GM12864 (cell line): ENCODE results near the gene IFT43.

Experiments
- DNase-seq: peaks from one replicate; pipeline ENCODE4 v3.0.0-alpha.2; 2011; ENCODE audit warnings: low read depth
- H3K4me3 ChIP-seq: 2 replicates; pipeline ENCODE4 v1.5.1; 2011; ENCODE audit warnings: mild to moderate bottlenecking, low read depth, low read length, control low read depth
- CTCF ChIP-seq: IDR thresholded peaks from 2 replicates; pipeline ENCODE4 v1.5.1; 2011; ENCODE audit warnings: low read depth, mild to moderate bottlenecking, moderate library complexity, low read length, control low read depth, inconsistent platforms; ENCODE audit errors: missing control alignments

The IFT43 gene

DNA sequence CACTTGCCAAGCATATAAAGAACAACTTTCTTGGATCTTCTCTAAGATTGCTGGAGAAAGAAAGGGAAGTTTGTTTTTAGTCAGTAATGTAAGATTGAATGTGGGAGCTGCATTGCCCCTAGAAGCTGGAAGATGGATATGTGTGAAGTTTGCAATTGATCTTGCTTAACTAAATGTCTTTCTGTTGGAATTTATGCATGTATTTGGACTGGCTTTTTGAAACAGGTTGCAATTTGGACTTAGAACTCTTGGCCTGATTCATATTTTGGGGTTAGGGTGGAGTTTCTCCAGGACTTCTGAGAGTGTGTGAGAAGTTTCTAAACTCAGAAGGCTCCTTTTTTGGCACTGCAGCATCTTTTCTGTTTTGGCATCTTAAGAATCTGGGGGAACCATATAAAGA lies 26.4 kb downstream of the IFT43 start:
- no peak for TF ChIP-seq CTCF
- no peak overlapping the region for H3K4me3 ChIP-seq
- no peak for DNase-seq

DNA sequence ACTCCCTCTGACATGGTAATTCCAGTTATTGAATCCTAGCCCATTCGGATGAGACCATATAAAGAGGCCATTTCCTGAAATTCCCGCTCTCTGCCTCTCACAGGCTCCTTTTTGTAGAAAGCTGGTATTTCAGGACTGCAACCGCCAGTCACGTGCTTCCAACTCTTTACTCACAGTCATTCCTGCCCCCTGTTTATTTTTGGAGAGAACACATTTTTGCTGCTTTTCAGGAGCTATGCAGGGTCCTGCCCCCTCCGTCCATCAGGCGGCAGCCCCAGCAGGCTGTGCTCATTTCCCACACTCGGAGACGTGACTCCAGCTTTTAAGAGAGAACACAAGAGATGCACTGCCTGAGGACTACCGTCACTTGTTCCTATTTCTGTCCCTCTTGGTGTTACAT lies 26.8 kb downstream of the IFT43 start:
- no peak for TF ChIP-seq CTCF
- no peak overlapping the region for H3K4me3 ChIP-seq
- DNase-seq: no peak

- H3K4me3 ChIP-seq: no peak overlapping the region
- DNase-seq: no peak
- no peak for TF ChIP-seq CTCF
Observed at GRCh38 chr14:76015191-76015590, 29.6 kb downstream of the IFT43 start.

GRCh38 chr14:76015668-76016067 lies 30.1 kb downstream of the IFT43 start:
- H3K4me3 ChIP-seq: no peak overlapping the region
- TF ChIP-seq CTCF: no peak
- DNase-seq: no peak

DNA sequence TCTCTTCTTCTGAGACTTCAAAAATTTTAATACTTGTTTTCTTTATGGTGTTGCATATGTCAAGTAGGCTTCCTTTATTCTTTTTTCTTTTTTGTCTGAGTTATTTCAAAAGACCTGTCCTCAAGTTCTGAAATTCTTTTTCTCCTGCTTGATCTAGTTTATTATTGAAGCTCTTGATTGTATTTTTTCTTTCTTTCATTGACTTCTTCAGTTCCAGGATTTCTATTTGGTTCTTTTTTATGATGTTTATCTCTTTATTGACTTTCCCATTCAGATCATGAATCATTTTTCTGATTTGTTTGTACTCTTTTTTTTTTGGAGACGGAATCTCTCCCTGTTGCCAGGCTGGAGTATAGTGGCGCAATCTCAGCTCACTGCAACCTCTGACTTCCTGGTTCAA lies 34.1 kb downstream of the IFT43 start:
- DNase-seq: no peak
- TF ChIP-seq CTCF: no peak

DNA sequence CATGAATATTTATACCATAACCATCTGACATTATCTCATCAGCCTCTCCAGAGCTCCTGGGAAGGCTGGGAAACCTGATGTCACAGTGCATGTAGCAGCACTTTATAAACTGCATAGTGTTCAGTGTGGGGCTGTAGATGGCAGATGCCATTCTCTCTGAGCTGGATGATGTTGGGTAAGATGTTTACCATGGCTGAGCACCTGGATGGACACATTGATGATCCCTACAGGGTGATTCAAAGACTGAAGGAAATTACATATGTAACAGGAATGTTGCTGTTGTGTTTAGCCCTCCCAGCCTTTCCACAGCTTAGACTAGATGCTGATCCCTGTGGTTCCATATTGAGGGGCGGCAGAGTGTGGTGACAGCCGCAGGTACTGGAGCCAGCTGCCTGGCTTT lies 37.4 kb downstream of the IFT43 start:
- no peak for DNase-seq
- H3K4me3 ChIP-seq: no peak overlapping the region
- no peak for TF ChIP-seq CTCF

More for the DNA sequence above, 34.1 kb downstream of the IFT43 start:
- H3K4me3 ChIP-seq: no peak overlapping the region

DNA sequence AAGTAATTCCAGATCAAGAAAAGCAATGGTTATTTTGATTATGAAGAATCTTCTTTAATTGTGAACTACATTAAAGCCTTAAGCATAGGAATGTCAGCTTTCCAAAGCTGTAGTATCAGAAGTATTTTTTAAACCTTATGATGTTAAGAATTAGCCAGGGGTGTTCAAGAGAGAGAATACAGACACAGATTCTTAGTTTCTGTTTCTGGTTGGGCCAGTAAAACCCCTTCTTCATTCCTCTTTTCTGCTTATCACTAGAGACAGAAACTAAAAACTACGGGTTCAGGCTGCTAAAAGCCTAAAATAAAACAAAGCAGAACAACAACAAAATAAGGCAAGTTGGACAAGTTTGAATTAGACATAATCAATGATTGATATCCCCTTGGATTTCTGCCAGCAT lies 38.2 kb downstream of the IFT43 start:
- no peak overlapping the region for H3K4me3 ChIP-seq
- DNase-seq: no peak
- no peak for TF ChIP-seq CTCF
